CD4-positive, alpha-beta T cell treated with Interleukin-6 for 4 hours (primary cell): Measurements from ENCODE around the gene KCTD15.
"Not testable (repeated sequence)": the region's sequence is repeated elsewhere in the genome, so short reads cannot be mapped to it uniquely, and the experiment has no call there.

Experiments
- DNase-seq: peaks from one replicate; pipeline ENCODE4 v3.0.0-alpha.2; 2020; ENCODE audit warnings: mixed read lengths

The KCTD15 gene

GRCh38 chr19:33815380-33816340 is 19.0 kb downstream of the KCTD15 start:
- no peak for DNase-seq

GRCh38 chr19:33818411-33818810 is 21.7 kb downstream of the KCTD15 start:
- no peak for DNase-seq

GRCh38 chr19:33819078-33819477 is 22.4 kb downstream of the KCTD15 start:
- not testable (repeated sequence) for DNase-seq

- DNase-seq: no peak
Measured at GRCh38 chr19:33819506-33819879, 22.8 kb downstream of the KCTD15 start.

- peak; percentile 72 for DNase-seq
Measured at GRCh38 chr19:33819880-33820781, 23.5 kb downstream of the KCTD15 start.

GRCh38 chr19:33821871-33822270 is 25.2 kb downstream of the KCTD15 start:
- no peak for DNase-seq

- DNase-seq: no peak
Measured at GRCh38 chr19:33823341-33823740, 26.7 kb downstream of the KCTD15 start.

- no peak for DNase-seq
Measured at GRCh38 chr19:33825556-33825955, 28.9 kb downstream of the KCTD15 start.

- DNase-seq: no peak
Measured at GRCh38 chr19:33826521-33826920, 29.9 kb downstream of the KCTD15 start.

- no peak for DNase-seq
Measured at GRCh38 chr19:33828266-33829075, 31.8 kb downstream of the KCTD15 start.

GRCh38 chr19:33830264-33830663 is 33.6 kb downstream of the KCTD15 start:
- no peak for DNase-seq

- DNase-seq: no peak
Measured at GRCh38 chr19:33831825-33832224, 35.2 kb downstream of the KCTD15 start.

GRCh38 chr19:33832633-33833032 is 36.0 kb downstream of the KCTD15 start:
- DNase-seq: no peak

GRCh38 chr19:33840382-33840781 is 43.7 kb downstream of the KCTD15 start:
- DNase-seq: no peak

GRCh38 chr19:33840783-33841182 is 44.1 kb downstream of the KCTD15 start:
- no peak for DNase-seq

GRCh38 chr19:33841685-33842084 is 45.0 kb downstream of the KCTD15 start:
- no peak for DNase-seq

- no peak for DNase-seq
Measured at GRCh38 chr19:33844478-33844877, 47.8 kb downstream of the KCTD15 start.

GRCh38 chr19:33845498-33845897 is 48.8 kb downstream of the KCTD15 start:
- no peak for DNase-seq

- no peak for DNase-seq
Measured at GRCh38 chr19:33849551-33850147, 53.0 kb downstream of the KCTD15 start.

GRCh38 chr19:33859016-33859415 is 62.3 kb downstream of the KCTD15 start:
- DNase-seq: no peak

- DNase-seq: no peak
Measured at GRCh38 chr19:33860312-33861090, 63.8 kb downstream of the KCTD15 start.
